ENCODE measurements around the gene FOXP3. TPM values are rescaled to one million over a fixed set of nuclear protein-coding genes. Genes with fewer than 3 reads are reported as not detected.

FOXP3 gene
- total RNA-seq, 2 donors from 2014 or later: 0.21 to 0.30 TPM

DNA sequence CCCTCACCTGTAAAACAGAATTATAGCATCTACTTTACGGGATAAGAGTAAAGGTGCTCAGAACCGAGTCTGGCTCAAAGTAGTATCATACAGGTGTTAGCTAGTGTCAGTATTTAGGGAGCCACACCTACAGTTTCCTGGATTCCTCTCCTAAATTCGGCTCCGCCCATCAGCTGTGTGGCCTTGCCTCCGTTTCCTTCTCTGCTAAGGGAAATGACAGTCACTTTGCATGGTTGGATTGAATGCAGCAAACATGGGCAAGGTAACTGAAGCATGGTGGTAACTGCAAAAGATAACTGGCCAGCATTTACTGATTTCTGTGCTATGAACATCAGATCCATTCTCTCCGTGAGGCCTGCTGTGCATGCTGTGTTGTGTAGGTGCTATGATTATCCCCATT, 7.9 kb upstream of the FOXP3 start:
- Histone ChIP-seq H3K9me3 (no peaks in the 10 kb centered on the region), H3K4me3 (no peak overlapping the region), H3K27ac (no peak overlapping the region), H3K9ac (ENCODE audit: low read depth in 2 of 2, low read length in 2 of 2) (no peak overlapping the region), H3K27me3 (no peaks in the 10 kb centered on the region), H3K4me1 (peaks cover 3% of the 10 kb centered on the region), H3K36me3 (no peaks in the 10 kb centered on the region)
- no peak for DNase-seq
- intact Hi-C loops (cut with DNase I): no loop called here
- TF ChIP-seq CTCF (IDR thresholded peaks at IDR 0.05): no peak

DNA sequence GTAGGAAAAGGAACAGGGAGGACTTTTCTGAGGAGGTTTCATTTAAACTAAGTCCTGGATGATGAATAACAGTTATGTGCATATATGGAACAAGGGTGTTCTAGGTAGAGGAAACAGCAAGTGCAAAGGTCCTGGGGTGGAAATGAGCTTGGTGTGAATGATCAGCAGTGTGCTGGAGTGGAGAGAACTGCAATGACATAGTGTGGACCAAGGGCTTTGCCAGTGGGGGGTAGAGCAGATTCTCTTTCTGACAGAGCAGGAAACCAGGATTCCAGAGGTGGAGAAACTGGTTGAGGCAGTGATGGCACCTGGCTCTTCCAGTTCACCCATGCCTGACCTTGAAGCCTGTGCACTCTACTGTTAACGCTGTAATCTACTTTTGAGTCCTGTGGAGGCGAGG, 6.8 kb upstream of the FOXP3 start:
- Histone ChIP-seq H3K27ac (no peak overlapping the region), H3K9me3 (no peaks in the 10 kb centered on the region), H3K9ac (ENCODE audit: low read depth in 2 of 2, low read length in 2 of 2) (no peak overlapping the region), H3K27me3 (no peaks in the 10 kb centered on the region), H3K4me3 (no peak overlapping the region), H3K4me1 (peaks cover 3% of the 10 kb centered on the region), H3K36me3 (no peaks in the 10 kb centered on the region)
- intact Hi-C loops (cut with DNase I): no loop called here
- TF ChIP-seq CTCF (IDR thresholded peaks at IDR 0.05): no peak
- no peak for DNase-seq

DNA sequence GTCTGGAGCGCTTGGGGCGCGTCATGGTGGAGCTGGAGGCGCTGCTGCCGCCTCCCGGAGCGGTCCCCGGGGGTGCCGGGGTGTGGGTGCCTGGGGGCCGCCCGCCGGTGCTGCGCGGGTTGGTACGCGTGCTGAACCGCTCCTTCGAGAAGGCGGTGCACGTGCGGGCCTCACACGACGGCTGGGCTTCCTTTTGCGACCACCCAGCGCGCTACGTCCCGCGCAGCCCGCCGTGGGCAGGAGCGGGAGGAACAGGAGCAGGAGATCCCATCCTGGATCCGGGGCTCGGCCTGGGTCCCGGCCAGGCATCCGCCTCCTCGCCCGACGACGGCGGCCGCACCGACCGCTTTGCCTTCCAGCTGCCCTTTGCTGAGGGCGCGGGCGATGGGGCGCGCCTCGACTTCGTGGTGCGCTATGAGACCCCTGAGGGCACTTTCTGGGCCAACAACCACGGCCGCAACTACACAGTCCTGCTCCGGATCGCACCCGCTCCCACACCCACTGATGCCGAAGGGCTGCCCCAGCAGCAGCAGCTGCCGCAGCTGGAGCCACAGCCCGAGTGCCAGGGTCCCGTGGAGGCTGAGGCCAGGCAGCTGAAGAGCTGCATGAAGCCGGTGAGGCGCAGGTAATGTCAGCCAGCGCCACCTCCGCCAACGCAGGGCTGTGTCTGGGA, 5.9 kb upstream of the FOXP3 start:
- intact Hi-C loops (cut with DNase I): no loop called here
- H3K27ac ChIP-seq: peak overlapping the region; percentile 82
- H3K9me3 ChIP-seq: no peaks in the 10 kb centered on the region
- DNase-seq: no peak
- peak overlapping the region in 1 of 2 donors; percentile 84 for H3K9ac ChIP-seq (ENCODE audit: low read depth in 2 of 2, low read length in 2 of 2)
- TF ChIP-seq CTCF (IDR thresholded peaks at IDR 0.05): no peak
- no peaks in the 10 kb centered on the region for H3K36me3 ChIP-seq
- no peaks in the 10 kb centered on the region for H3K27me3 ChIP-seq
- peak overlapping the region; percentile 60 for H3K4me3 ChIP-seq
- H3K4me1 ChIP-seq: peaks cover 3% of the 10 kb centered on the region

DNA sequence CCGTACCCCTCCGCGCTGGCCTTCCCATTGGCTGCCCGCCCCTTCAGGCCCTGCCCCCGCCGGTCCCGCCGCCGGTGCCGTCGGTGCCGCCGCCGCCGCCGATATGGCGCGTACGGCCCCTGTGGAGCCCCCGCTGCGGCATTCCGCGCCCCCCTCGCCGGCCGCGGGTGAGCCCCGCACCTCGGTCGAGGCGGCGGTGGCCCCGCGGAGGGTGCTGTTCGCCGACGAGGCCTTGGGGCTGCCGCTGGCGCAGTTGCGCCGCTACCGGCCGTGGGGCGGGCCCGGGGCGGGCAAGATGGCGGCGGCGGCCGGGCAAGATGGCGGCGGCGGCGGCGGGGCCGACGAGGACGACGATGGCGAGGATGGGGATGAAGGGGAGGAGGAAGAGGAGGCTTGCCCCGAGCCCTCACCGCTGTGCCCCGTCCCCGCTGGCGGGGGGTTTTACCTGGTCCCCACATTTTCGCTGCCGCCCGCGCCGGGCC, 5.3 kb upstream of the FOXP3 start, which contains the start of gene PPP1R3F:
PPP1R3F (plus strand) TSS at position 27 of the 482 bp plus-strand sequence; CDS start at position 104, 77 bp downstream.
- Histone ChIP-seq H3K27me3 (no peaks in the 10 kb centered on the region), H3K9me3 (no peaks in the 10 kb centered on the region), H3K36me3 (no peaks in the 10 kb centered on the region), H3K4me1 (peaks cover 3% of the 10 kb centered on the region), H3K27ac (peak within 1 kb of the TSS; percentile 82), H3K4me3 (peak within 1 kb of the TSS; percentile 60), H3K9ac (ENCODE audit: low read depth in 2 of 2, low read length in 2 of 2) (peak within 1 kb of the TSS; percentile 69 to 84)
- no peak for DNase-seq
- intact Hi-C loops (cut with DNase I): no loop called here
- no peak for TF ChIP-seq CTCF (IDR thresholded peaks at IDR 0.05)

GRCh38 chrX:49269010-49269766, 4.7 kb upstream of the FOXP3 start:
- peaks cover 3% of the 10 kb centered on the region for H3K4me1 ChIP-seq
- no peaks in the 10 kb centered on the region for H3K27me3 ChIP-seq
- peak overlapping the region; percentile 60 for H3K4me3 ChIP-seq
- peak overlapping the region; percentile 62 to 69 for H3K9ac ChIP-seq (ENCODE audit: low read depth in 2 of 2, low read length in 2 of 2)
- H3K9me3 ChIP-seq: no peaks in the 10 kb centered on the region
- H3K27ac ChIP-seq: peak overlapping the region; percentile 82
- DNase-seq: peak; percentile 95
- no peak for TF ChIP-seq CTCF (IDR thresholded peaks at IDR 0.05)
- H3K36me3 ChIP-seq: no peaks in the 10 kb centered on the region
- intact Hi-C loops (cut with DNase I): no loop called here
